ENCODE measurements around the gene SELENBP1.
"Not testable (repeated sequence)": the region's sequence is repeated elsewhere in the genome, so short reads cannot be mapped to it uniquely, and the experiment has no call there.

SELENBP1 gene

DNA sequence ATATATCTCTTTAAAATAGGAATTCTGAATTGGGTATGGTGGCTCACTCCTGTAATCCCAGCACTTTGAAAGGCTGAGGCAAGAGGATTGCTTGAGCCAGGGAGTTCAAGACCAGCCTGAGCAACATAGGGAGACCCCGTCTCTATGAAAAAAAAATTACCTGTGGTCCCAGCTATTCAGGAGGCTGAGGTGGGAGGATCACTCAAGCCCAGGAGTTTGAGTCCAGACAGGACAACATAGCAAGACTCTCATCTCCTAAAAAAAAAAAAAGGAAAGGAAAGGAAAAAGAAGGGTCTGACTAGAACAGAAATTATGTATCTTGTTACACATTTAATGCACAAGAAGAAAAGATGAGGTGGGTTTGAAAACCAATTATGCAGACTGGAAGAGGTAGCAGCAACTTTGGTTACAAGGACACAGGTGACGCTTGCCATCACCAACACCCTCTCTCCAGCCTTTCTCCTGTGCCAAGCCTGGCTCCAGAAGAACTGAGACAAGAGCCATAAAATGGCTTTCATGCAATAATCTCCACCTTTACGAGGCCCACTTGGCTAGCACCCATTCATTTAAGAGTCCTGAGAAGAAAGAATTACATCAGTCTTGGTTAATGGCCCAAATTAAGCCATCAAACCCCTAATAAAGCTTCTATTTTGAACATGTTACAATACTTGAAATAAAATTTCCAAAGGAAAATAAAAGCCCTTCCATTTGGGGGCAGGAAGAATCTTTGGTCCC, 4.8 kb upstream of the SELENBP1 start:
- DNase-seq (ENCODE audit: low spot score) = no peak

DNA sequence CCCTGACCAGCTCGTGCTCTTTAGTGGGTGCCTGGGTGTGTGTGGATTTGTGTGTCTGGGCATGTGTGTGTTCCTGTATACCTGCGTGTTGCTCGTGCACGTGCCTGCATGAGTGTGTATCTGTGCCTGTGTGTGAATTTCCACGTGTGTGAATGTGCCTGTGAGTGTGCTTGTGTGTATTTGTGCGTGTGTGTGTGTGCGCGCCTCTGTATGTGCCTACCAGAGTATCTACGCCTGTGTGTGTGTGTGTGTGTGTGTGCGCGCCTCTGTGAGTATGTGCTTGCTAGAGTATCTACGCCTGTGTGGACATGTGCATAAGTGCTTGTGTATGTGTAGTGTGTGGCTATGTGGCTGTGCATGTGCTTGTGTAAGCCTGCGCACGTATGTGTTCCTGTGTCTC, 691 bp upstream of the SELENBP1 start:
- no peak for DNase-seq (ENCODE audit: low spot score)

DNA sequence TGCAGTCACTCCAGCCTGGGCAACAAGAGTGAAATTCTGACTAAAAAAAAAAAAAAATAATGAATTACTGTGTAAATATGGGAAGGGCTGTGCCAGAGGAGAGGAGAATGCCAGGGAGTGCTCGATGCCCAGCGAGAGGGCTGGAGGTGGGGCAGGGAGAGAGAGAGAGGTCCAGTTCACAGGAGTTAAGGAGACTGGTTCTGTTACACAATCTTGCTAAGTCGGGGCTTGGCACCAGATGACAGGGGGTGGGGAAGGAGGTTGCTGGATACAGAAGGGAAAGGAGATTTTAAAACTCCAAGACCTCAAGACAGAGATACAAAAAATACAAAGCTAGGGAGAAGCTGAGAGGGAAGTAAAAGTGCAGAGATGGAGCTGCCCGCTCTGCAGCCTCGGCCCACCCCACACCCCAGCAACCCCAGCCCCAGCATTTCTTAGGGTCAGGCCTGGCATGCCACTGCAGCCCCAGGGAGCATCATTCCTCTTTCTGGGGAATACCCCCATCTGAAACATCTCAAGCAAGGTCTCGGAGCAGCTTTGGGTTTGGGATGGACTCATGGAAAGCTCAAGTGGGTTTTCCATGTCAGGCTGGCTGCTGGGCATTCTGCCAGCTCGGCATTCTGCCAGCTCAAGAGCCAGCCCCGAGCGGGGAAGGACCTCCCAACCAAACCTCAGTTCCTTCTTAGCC, 991 bp downstream of the SELENBP1 start:
- peak; percentile 70 for DNase-seq (ENCODE audit: low spot score)

DNA sequence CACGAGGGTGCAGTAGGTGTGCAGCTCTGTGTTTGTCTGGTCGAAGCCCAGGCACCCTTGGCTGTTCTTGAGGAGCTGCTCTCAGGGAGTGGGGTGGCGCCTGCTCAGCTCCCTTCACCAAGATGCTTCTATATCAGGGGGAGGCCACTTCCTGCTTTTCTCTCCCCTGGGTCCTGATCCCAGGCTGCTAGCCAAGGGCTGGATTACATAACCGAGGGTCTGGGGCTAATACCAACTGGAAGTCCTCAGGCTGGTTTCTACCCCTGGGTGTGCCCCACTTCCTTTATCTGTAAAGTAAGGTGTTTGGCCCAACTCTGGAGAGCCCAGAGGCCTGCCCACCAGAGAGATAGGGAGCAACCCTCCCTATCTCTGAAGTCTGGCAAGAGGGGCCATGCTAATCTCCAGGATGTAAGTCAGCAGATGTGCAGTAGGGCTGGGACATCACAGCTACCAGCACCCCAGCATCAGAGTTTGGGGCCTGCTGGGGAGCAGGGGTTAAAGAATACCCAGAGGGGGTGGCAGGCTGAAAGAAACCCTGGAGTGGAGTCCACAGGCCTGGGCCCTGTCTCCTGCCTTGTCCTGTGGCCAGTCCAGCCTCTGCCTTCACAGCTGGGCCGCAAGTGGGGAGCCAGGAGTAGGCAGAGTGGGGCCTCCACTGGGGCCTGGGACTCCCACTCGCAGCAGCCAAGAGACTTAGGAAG, 2.1 kb downstream of the SELENBP1 start:
- DNase-seq (ENCODE audit: low spot score) = no peak

DNA sequence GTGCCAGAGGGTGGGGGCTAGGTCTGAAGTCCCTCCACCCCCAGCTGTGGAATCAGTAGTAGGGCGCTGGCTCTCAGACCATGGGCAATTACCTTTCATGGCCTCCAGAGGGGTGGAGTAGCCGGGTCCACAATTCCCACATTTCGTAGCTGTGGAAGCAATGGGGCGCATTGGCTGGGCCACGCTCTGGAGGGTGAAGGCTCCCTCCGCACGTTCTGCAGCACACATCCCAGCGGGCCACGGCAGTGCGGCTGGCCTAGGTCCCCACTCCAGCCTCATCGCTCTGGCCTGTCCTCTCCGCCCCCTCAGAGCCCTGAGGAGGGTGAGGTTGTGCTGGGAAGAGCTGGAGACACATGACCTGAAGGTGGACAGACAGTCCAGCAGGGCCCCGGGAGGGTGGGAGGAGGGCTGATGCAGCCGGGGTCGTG, 2.9 kb downstream of the SELENBP1 start:
- no peak for DNase-seq (ENCODE audit: low spot score)

DNA sequence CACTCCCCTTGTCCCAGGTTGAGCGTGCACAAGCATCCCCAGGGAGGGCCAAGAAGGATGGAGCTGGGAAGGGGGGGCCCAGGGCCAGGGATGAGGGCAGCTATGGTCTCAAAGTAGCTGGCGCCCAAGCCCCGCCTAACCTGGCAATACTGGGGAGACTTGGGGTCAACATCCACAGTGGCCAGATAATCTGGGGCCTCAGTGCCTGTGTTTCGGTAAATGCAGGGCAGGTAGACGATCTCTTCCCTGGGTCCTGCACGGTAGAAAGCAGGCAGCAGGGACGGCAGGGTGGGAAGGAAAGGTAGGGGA, 3.2 kb downstream of the SELENBP1 start:
- DNase-seq (ENCODE audit: low spot score) = no peak

DNA sequence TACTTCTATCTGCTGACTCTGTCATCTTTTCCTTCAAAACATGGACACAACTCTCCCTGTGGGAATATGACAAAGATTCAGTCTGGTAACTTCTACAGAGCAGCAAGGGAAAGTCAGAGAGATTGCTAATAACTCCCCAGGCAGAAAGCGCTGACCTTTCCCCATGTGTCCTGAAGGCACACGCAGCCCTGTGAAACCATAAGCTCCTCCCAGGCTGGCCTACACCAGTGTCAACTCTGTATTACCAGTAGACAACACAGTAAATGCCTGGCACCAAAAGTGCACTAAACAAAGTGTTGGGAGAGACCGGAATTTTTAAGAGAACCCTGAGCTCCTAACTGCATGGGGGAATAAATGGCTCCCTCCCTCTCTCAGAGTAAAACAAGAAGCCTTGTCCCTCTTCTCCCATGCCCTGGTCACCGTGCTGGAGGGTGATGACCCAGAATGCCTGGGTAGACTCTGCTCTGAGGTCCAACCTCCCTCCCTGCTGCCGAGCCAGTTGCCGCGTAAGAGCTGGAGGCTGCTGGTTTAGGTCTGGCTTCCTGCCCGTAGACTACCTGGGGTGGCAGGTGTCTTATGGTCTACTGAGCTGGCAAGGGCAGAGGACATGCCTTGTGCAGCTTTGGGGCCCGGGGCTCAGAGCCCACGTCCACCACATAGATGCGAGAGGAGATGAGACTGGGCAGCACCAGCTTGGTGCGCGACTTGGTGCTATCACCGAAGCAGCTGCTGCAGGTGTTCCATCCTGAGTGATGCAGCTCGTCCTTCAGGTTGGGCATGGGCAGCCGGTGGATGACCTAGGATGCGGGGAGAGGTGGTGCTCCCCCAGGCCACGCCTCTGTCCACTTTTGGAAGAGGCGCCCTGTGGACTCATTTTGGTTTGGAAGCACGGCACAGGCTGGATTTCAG, 3.9 kb downstream of the SELENBP1 start:
- no peak for DNase-seq (ENCODE audit: low spot score)

DNA sequence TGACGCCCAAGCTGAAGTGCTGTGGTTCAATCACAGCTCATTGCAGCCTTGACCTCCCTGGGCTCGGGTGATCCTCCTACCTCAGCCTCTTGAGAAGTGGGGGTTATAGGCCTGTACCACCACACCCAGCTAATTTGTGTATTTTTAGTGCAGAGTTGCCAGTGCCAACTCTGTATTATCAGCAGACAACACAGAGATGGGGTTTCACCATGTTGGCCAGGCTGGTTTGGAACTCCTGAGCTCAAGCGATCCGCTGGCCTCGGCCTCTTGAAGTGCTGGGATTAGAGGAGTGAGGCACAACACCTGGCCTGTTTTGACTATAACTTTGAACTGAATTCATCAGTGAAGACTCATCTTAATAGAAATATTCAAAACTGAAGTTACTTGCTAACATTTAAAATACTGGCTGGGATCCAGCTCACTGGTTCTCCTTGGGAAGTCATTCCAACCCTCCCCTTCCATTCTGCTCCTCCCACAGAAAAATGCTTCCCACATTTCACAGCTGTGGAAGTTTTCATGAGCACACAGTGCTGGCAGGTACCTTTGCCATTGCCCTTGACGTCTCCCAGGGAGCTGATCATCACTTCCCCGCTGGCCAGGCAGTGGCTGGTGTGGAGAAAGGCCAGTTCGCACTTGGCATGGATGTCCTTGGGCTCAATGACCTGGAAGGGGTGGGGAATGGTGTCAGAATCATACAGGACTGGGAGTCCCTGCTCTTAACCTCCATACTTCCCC, 4.7 kb downstream of the SELENBP1 start:
- peak; percentile 66 for DNase-seq (ENCODE audit: low spot score)

DNA sequence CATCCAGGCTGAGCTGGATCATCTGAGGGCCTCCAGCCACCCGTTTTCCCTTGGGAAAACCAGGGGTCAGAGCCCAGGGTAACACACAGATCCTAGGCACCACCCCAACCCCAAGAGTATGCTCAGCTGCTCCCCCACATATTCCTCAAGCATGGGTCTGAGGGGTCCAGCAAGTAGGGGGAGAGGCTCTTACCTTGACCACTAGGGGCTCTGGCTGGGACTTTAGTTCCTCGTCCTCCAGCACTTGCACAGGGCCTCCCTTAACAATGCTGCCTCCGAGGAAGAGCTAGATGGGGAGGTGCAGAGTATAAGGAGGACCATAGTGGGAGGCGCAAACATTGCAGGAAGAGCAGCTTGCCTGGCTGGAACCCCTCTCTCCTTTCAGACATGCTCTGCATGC, 7.5 kb downstream of the SELENBP1 start:
- no peak for DNase-seq (ENCODE audit: low spot score)

DNA sequence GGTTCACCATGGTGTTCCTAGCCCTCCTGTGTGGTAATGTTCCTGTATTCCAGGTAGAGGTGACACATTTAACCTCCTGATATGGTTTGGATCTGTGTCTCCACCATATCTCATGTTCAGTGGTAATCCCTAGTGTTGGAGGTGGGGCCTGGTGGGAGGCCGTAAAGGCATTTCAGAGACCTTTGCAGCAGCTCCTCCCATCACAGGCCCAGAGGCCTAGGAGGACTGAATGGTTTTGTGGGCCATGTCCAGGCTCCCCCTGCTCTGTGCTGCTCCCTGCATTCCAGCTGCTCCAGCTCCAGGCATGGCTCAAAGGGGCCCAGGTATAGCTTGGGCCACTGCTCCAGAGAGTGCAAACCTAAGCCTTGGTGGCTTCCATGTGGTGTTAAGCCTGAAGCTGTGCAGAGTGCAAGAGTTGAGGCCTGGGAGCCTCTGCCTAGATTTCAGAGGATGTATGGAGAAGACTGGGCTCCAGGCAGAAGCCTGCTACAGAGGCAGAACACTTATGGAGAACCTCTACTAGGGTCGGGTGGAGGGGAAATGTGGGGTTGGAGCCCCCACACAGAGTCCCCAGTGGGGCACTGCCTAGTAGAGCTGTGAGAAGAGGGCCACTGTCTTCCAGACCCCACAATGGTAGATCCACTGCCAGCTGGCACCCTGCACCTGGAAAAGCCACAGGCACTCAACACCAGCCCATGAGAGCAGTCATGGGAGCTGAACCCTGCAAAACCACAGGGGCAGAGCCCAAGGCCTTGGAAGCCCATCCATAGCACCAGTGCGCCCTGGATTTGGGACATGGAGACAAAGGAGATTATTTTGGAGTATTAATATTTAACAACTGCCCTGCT, 10.0 kb downstream of the SELENBP1 start:
- DNase-seq (ENCODE audit: low spot score) = no peak

DNA sequence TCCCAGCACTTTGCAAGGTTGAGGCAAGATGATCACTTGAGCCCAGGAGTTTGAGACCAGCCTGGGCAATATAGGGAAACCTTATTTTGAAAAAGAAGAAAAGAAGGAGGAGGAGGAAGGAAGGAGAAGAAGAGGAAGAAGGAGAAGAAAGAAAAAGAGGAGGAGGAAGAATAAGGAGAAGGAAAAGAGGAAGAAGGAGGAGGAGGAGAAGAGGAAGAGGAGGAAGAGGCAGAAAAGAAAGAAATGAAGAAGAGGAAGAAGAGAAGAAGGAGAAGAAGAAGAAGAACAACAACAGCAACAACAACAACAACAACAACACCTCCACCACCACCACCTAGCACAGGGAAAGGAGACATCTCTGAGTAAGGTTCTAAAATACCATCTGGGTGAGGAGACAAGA, 10.6 kb downstream of the SELENBP1 start:
- no peak for DNase-seq (ENCODE audit: low spot score)

DNA sequence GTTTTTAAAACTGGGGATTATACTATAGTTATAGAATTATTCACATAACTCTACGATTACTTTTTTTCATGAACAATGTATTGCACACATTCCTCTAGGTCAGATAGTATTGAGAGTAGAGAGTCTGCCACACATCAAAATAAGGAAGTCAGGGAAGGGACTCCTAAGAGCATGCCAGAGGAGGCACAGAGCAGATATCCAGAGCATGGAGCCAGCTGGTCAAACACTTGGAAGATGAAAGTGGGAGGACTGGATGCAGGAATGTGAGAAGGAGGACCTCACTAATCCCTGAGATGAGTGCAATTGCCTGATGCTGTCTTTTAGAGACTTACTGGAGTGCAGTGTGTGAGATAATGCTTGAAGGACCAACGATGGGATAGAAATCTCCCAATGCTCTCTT, 15.8 kb downstream of the SELENBP1 start:
- no peak for DNase-seq (ENCODE audit: low spot score)

DNA sequence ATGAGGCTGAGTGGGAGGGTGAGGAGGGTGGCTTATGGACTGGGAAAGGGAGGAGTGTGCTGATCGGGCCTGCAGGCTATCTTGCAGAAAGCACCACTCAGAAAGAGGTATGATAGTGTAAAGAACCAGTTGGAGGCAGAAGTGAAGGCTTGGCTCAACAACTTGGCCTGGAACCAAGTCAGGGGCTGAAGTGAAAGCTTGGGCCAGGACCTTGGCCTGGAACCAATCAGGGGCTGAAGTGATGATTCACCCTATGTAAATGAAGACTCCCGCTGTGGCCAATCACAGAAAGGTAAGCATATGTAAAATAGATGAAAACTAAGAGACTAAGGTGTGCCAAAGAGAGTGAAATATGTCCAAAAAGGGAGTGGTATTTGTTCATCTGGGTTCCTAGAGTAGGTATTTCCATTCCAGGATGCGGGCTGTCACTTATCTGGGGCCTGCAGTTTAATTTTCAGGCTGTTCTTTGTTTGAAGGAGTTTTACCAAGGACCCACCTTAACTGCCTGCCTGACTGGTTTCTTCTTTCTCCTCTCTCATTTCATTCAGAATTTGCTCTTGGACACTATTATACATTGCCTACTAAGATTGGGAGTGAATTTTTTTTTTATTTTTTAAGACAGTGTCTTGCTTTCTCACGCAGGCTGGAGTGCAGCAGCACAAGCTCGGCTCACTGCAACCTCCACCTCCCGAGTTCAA, 20.3 kb downstream of the SELENBP1 start:
- DNase-seq (ENCODE audit: low spot score) = no peak

DNA sequence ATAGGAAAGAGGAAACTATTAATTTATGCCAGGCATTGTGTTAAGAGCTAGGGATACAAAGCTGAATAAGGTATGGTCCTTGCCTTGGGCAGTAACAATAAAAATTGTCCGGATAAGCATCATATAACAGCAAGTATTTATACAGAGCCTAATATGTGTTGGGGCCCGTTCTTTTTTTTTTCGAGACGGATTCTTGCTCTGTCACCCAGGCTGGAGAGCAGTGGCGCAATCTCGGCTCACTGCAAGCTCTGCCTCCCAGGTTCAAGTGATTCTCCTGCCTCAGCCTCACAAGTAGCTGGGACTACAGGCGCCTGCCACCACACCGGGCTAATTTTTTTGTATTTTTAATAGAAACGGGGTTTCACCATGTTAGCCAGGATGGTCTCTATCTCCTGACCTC, 22.2 kb downstream of the SELENBP1 start:
- not testable (repeated sequence) for DNase-seq (ENCODE audit: low spot score)

DNA sequence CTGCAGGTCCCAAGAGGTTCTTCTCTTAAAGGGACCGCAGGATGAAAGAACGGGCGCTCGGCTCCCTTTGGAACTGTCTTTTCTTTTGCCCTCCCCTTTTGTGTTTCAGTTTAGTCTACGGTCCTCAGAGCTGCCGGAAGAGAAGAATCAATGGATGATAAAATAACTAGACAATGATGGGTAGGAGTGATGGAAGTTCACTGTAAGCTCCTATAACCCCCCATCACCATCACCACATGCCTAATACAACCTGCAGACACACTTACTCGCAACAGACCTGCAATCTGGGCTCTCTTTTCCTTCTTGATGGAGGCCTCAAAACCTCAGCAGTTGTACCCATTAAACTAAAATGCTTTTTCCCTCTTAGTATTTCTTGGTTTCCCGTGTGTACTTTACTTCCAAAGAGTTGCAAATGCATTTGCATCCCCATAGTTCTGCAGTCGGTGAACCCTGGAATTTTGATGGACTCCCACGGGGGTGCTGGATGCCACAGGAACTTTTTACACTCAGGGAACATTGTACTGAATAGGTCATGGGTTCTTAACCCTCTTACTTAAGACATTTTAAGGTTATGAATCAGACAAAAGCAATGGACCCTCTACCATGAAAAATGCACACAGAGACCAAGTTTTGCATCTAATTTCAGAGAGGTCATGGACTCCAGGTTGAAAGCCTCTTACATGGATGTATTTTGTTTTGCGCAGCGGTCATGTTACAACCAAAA, 24.8 kb downstream of the SELENBP1 start:
- DNase-seq (ENCODE audit: low spot score) = no peak

DNA sequence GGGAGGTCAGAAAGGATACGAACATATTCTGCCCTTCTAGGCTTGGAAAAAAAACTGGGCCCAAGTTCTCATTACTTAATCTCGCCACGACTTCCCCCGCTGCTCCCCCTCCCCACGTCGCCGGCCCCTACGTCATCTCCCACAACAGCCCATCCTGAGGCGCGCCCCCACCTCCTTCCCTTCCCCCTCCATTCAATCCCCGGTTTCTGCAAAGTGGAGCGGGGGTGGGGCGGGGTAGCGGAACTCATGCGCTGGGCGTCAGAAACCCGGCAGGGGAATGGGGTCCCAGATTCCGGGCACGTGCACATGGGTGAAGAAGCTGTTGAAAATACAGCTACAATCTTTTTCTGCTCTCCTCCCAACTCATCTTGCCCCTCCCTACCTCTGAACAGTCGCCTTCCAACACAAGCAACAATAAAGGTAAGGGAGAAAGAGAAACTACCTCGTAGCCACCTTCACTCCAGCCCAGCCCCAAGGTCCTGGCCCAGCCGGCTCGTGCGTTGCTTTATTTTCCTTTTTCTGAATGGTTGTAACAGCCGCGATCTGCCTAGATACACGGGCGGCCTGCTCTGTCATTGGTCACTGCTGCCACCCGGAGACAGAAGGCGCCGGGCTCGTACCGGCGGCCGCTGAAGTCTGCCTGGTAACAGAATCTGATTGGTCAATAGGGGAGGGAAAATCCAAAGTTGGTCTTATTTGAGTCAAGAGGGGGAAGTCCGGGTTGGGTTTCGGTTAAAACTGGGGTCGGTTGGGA, 25.6 kb downstream of the SELENBP1 start, which contains the start of gene RFX5:
Gene RFX5, minus strand, starts transcription at position 484 of the 754 bp plus-strand sequence. CDS start 932 bp downstream, outside the sequence.
- DNase-seq (ENCODE audit: low spot score) = peak; percentile 95

DNA sequence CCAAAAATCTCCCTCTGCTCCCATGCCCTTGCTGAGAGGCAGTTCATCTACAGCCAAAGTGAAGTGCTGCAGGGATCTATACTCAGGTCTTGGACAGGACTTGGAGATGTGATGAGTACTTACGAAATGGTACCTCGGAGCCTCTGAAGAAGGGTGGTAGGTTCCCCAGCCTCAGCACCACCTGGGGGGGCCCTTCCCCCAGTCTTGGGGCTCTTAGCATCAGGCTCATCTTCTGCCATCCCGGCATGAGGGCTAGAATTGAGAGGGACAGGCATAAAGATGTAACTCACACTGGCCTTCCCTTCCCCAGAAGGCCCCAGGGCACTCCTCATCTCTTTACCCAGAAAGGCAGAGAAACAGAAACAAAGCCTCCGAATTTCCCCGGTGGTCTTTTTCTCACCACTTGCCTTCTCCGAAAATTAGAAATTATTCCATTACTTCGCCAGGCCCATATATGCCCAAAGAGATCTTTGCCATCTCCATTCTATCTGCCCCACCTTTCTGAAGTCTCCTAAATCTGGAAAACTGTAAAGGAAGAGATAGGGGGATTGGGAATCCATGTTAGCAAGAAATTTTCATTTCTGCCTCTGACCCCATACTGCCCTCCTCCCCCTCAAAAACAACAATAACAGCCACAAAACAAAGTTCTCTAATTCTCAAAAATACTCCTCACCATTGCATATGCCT, 26.3 kb downstream of the SELENBP1 start:
- DNase-seq (ENCODE audit: low spot score) = no peak

DNA sequence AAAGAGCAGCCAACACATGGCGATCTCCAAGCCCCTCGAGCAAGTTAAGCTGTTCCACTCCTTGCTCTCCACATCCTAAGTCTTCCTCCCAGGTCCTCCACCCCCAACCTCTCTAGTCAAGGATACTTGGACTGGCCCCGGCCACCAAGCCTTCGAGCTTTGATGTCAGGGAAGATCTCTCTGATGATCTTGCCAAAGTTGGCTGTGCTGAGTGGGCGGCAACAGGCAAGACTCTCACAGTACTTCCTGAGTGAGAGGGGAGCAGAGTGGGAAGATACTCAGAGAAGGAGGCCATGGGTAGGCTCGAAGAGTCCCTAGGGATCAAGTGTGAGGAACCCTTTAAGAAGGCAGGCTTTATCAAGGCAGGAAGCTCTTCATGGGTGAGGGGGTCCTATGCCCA, 28.2 kb downstream of the SELENBP1 start:
- DNase-seq (ENCODE audit: low spot score) = no peak
